Upper lobe of right lung (tissue), 1 donor: Measurements from ENCODE around the gene LIPH. TPM values are rescaled to one million over a fixed set of nuclear protein-coding genes. Genes with fewer than 3 reads are reported as not detected.
A peak's percentile ranks its signal among the peaks of the same experiment; 100 is the strongest.

Experiments
- ATAC-seq: fragments of 200-7000 bp; cut with Tn5 transposase; one replicate; pipeline ENCODE4 v1.9.1; 2020; ENCODE audit warnings: mild to moderate bottlenecking, moderate library complexity
- DNase-seq: peaks from one replicate; pipeline ENCODE4 v3.0.0-alpha.2; 2020
- H3K27ac ChIP-seq: fragments of 200-600 bp; one replicate; pipeline ENCODE4 v1.8.0; 2022
- H3K27me3 ChIP-seq: fragments of 200-600 bp; one replicate; pipeline ENCODE4 v1.8.0; 2022; ENCODE audit warnings: mild to moderate bottlenecking
- H3K36me3 ChIP-seq: fragments of 200-600 bp; one replicate; pipeline ENCODE4 v1.8.0; 2022
- H3K4me1 ChIP-seq: fragments of 200-600 bp; one replicate; pipeline ENCODE4 v1.8.0; 2022
- H3K4me3 ChIP-seq: fragments of 200-600 bp; one replicate; pipeline ENCODE4 v1.8.0; 2022; ENCODE audit warnings: mild to moderate bottlenecking
- H3K9me3 ChIP-seq: fragments of 200-600 bp; one replicate; pipeline ENCODE4 v1.8.0; 2022
- intact Hi-C: fragments of 100-400 bp; cut with DNase I; formaldehyde crosslinking; loops from one replicate; pipeline ENCODE4 v1.11.0; 2022
- total RNA-seq: library from RNA; stranded (reverse); fragmentation: NEBNext Ultra II Directional; extraction: Animal tissue kit (Norgen Biotek cat#: 25700); gene quantifications from one replicate; pipeline ENCODE4 v1.2.1, GENCODE V29; 2021
- TF ChIP-seq, protein P1 (sequence below): fragments of 200-600 bp; IDR thresholded peaks from one replicate; pipeline ENCODE4 v1.8.0; 2022; ENCODE audit warnings: antibody characterized with exemption
- donor health status: DM: no; HTN: yes; CAD: no; lungs with severe emphysema.

LIPH gene
- total RNA-seq, 1 donor from 2014 or later: 38.0 TPM

DNA sequence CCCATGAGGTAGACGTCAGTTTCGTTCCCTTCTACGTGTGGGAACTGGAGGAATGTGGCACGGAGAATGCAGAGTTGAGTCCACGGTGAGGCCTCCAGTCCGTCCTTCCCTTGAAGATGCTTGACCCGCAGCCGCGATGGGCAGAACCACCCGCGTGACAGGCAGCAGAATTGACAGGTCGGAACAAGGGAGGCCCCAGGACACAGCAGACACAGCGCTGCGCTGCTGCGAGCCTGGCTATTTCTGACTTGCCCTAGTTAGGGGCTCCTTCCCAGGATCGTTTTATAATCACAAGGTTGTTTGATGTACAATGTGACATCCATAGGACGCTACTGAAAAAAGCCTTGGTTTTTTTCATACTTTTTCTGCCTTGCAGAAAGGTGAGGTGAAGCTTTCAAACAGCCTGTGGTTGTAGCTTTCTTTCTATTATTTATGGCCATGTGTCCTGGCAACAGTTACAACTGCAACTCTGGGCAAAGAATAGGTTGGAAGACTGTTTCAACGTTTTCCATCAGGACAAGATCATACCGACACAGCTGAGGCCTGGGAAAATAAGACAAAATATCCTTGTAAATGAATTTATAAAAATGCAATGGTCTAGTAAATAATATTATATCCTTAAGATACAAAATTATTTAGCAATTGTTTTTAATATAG lies 43.9 kb downstream of the LIPH start:
- DNase-seq (no peak), ATAC-seq (no peak)
- Histone ChIP-seq H3K27me3 (no peaks in the 10 kb centered on the region), H3K4me1 (no peaks in the 10 kb centered on the region), H3K27ac (no peak overlapping the region), H3K9me3 (no peaks in the 10 kb centered on the region), H3K36me3 (peaks cover 26% of the 10 kb centered on the region), H3K4me3 (no peak overlapping the region)
- intact Hi-C loops: no loop called here
- TF ChIP-seq, protein P1, sequence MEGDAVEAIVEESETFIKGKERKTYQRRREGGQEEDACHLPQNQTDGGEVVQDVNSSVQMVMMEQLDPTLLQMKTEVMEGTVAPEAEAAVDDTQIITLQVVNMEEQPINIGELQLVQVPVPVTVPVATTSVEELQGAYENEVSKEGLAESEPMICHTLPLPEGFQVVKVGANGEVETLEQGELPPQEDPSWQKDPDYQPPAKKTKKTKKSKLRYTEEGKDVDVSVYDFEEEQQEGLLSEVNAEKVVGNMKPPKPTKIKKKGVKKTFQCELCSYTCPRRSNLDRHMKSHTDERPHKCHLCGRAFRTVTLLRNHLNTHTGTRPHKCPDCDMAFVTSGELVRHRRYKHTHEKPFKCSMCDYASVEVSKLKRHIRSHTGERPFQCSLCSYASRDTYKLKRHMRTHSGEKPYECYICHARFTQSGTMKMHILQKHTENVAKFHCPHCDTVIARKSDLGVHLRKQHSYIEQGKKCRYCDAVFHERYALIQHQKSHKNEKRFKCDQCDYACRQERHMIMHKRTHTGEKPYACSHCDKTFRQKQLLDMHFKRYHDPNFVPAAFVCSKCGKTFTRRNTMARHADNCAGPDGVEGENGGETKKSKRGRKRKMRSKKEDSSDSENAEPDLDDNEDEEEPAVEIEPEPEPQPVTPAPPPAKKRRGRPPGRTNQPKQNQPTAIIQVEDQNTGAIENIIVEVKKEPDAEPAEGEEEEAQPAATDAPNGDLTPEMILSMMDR: no peak

DNA sequence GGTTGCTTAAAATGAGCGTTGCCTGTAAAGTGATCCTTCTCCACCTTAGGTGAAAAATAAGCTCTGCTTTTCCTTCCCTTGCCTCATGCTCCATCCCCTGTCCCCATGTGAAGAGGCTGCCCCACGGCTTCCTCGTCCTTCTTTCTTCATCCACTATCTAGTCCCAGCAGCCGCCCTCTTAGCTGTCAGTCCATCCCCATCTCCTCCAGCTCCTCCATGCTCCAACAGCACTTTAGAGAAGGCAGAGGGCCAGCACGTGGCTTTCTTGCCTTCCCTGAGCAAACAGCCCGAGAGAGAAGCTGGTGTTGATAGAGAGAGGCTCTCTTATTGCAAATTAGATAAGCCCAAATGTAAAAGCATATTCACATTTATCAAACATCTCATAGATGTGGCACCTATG lies 44.5 kb downstream of the LIPH start:
- DNase-seq (no peak), ATAC-seq (no peak)
- Histone ChIP-seq H3K27ac (no peak overlapping the region), H3K27me3 (no peaks in the 10 kb centered on the region), H3K9me3 (no peaks in the 10 kb centered on the region), H3K36me3 (peaks cover 25% of the 10 kb centered on the region), H3K4me1 (no peaks in the 10 kb centered on the region), H3K4me3 (no peak overlapping the region)
- TF ChIP-seq, protein P1: no peak
- intact Hi-C loops: no loop called here

DNA sequence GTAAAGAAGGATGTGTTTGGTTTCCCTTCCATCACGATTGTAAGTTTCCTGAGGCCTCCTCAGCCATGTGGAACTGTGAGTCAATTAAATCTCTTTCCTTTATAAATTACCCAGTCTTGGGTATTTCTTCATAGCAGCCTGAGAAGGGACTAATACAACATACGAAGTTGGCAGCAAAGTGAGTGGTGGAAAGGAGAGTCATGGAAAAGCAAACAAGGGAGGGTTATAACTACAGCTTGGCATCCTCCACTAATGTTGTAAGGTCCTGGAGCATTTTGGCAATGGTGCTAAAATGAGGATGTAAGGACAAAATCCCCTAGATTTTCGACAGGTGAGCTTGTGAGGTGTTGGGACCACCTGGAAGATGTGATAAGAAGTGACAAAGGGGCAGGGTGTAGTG lies 47.8 kb downstream of the LIPH start:
- Histone ChIP-seq H3K4me3 (no peak overlapping the region), H3K36me3 (no peaks in the 10 kb centered on the region), H3K9me3 (no peaks in the 10 kb centered on the region), H3K27ac (no peak overlapping the region), H3K4me1 (no peaks in the 10 kb centered on the region), H3K27me3 (no peaks in the 10 kb centered on the region)
- ATAC-seq (peak; percentile 56), DNase-seq (no peak)
- TF ChIP-seq, protein P1: no peak
- intact Hi-C loops: no loop called here

DNA sequence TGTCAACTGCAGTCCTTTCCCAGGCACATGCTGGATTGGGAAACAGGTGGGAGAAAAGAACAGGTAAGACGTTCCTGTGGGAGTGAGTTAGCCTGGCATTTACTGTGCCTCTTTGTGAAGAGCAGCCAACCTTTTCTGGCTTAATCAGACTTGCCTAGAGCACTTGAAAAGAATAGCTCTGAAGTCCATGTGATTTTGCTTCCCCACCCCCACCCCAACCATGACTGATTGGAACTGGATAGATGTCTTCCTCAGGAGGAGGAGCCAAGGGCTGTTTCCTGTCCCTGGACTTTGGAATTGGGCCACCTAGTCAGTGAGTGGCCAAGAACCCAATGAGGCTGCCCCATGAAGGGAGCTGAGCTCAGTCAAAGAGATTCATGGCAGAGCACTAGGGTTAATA lies 48.9 kb downstream of the LIPH start:
- Histone ChIP-seq H3K4me3 (no peak overlapping the region), H3K9me3 (no peaks in the 10 kb centered on the region), H3K27me3 (no peaks in the 10 kb centered on the region), H3K36me3 (no peaks in the 10 kb centered on the region), H3K27ac (no peak overlapping the region), H3K4me1 (no peaks in the 10 kb centered on the region)
- TF ChIP-seq, protein P1: no peak
- no peak for ATAC-seq
- intact Hi-C loops: no loop called here
- DNase-seq: no peak

DNA sequence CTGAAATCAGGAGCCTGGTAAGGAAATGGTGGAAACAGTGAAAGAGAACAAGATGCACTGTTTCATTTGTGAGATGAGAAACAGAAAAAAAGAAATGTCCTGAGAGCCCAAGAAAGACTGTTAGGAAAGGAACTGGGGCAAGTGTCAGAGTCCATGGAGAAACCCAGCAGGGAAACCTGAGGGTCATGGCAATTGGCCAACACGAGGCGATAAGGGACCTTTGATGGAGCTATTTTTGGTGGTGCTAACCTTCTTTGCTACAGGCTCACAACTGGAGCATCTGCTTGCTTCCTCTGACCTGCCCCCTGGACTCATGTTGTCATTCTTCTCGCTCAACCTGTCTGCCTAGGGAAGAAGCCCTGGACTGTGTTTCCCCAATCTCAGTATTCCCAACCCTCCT lies 49.4 kb downstream of the LIPH start:
- TF ChIP-seq, protein P1: no peak
- intact Hi-C loops: no loop called here
- ATAC-seq (no peak), DNase-seq (no peak)
- no peak overlapping the region for H3K27ac ChIP-seq
- H3K36me3 ChIP-seq: no peaks in the 10 kb centered on the region
- no peaks in the 10 kb centered on the region for H3K4me1 ChIP-seq
- no peaks in the 10 kb centered on the region for H3K27me3 ChIP-seq
- no peak overlapping the region for H3K4me3 ChIP-seq
- no peaks in the 10 kb centered on the region for H3K9me3 ChIP-seq
